PC-3 (cell line): Measurements from ENCODE around the gene ZNF366.

Source experiments
- EZH2phosphoT487 ChIP-seq: fragments of 300-600 bp; sonication (generic); IDR thresholded peaks from 2 replicates; pipeline ENCODE4 v1.6.1; 2018; ENCODE audit warnings: mild to moderate bottlenecking, antibody characterized with exemption, low read length, borderline replicate concordance
- TF ChIP-seq, protein P1 (sequence below): fragments of 300-600 bp; sonication (generic); conservative IDR thresholded peaks from 2 replicates; pipeline ENCODE4 v1.5.1; 2017; ENCODE audit warnings: antibody characterized with exemption, low read depth, mild to moderate bottlenecking, low read length

DNA sequence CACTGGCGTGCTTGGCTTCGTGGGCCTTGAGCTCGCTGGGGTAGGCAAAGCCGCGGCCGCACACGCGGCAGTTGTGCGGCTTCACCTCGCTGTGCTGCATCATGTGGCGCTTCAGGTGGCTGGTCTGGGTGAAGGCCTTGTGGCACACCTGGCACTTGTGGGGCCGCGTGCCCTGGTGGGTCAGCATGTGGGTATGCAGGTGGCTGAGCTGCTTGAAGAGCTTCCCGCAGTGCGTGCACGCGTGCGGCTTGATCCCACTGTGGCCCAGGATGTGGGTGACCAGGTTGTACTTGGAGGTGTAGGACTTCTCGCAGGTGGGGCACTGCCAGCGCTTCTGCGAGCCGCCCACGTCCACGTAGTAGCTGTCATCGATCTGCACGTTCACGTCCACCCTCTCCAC, 46.8 kb downstream of the ZNF366 start:
- TF ChIP-seq, protein P1, sequence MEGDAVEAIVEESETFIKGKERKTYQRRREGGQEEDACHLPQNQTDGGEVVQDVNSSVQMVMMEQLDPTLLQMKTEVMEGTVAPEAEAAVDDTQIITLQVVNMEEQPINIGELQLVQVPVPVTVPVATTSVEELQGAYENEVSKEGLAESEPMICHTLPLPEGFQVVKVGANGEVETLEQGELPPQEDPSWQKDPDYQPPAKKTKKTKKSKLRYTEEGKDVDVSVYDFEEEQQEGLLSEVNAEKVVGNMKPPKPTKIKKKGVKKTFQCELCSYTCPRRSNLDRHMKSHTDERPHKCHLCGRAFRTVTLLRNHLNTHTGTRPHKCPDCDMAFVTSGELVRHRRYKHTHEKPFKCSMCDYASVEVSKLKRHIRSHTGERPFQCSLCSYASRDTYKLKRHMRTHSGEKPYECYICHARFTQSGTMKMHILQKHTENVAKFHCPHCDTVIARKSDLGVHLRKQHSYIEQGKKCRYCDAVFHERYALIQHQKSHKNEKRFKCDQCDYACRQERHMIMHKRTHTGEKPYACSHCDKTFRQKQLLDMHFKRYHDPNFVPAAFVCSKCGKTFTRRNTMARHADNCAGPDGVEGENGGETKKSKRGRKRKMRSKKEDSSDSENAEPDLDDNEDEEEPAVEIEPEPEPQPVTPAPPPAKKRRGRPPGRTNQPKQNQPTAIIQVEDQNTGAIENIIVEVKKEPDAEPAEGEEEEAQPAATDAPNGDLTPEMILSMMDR, result no peak
- TF ChIP-seq EZH2phosphoT487, result no peak
